C4-2B (cell line): ENCODE measurements around the gene GOLGA6L2.

Source experiments
- H3K27ac ChIP-seq: fragments of 450-650 bp; 2 replicates; pipeline ENCODE4 v1.5.1; 2017
- CTCF ChIP-seq: fragments of 450-650 bp; conservative IDR thresholded peaks from 2 replicates; pipeline ENCODE4 v1.5.1; 2017; ENCODE audit warnings: mild to moderate bottlenecking
- ZFX ChIP-seq: fragments of 450-650 bp; IDR thresholded peaks from 2 replicates; pipeline ENCODE4 v1.6.1; 2017

GOLGA6L2 gene

GRCh38 chr15:23395030-23395692, 51.9 kb downstream of the GOLGA6L2 start:
- H3K27ac ChIP-seq: no peak overlapping the region
- TF ChIP-seq ZFX: no peak
- no peak for TF ChIP-seq CTCF
